ENCODE measurements around the gene FGFBP2. TPM values are rescaled to one million over a fixed set of nuclear protein-coding genes. Genes with fewer than 3 reads are reported as not detected.

FGFBP2 gene
- total and polyA plus RNA-seq, 2 donors from 2014 or later = 0.72 TPM; not detected in 1

DNA sequence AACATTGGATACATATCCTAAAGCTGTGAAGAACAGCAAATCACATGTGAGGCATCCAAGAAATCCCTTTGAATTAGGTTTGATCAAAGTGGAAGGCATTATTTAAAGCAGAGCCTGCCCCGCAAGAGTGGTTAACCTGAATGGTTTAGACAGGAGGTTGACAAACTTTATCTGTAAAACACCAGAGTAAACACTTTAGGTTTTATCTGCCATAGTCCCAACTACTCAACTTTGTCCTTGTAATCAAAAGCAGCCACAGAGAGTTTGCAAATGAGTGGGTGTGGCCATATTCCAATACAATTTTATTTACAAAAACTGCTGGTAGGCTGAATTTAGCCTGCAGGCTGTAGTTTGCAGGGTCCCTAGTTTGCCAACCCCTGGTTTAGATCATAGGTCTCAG is 25.2 kb upstream of the FGFBP2 start:
- no peak overlapping the region for H3K27ac ChIP-seq (ENCODE audit: low read depth in 2 of 2, low read length in 2 of 2)
- H3K9me3 ChIP-seq (ENCODE audit: control insufficient read depth in 2 of 3, insufficient read depth in 1 of 3, low read length in 3 of 3) = no peaks in the 10 kb centered on the region
- intact Hi-C loops (cut with DNase I) = no loop called here
- no peak overlapping the region for H3K9ac ChIP-seq (ENCODE audit: low read length in 3 of 3)
- no peak overlapping the region for H3K4me3 ChIP-seq (ENCODE audit: low read length in 3 of 3)
- H3K4me1 ChIP-seq (ENCODE audit: control insufficient read depth in 2 of 3, insufficient read depth in 2 of 3, low read depth in 1 of 3, low read length in 3 of 3) = no peaks in the 10 kb centered on the region
- FAIRE-seq (no peak), DNase-seq (no peak)
- no peaks in the 10 kb centered on the region for H3K27me3 ChIP-seq (ENCODE audit: control insufficient read depth, insufficient read depth, low read length)
- TF ChIP-seq, protein P1, sequence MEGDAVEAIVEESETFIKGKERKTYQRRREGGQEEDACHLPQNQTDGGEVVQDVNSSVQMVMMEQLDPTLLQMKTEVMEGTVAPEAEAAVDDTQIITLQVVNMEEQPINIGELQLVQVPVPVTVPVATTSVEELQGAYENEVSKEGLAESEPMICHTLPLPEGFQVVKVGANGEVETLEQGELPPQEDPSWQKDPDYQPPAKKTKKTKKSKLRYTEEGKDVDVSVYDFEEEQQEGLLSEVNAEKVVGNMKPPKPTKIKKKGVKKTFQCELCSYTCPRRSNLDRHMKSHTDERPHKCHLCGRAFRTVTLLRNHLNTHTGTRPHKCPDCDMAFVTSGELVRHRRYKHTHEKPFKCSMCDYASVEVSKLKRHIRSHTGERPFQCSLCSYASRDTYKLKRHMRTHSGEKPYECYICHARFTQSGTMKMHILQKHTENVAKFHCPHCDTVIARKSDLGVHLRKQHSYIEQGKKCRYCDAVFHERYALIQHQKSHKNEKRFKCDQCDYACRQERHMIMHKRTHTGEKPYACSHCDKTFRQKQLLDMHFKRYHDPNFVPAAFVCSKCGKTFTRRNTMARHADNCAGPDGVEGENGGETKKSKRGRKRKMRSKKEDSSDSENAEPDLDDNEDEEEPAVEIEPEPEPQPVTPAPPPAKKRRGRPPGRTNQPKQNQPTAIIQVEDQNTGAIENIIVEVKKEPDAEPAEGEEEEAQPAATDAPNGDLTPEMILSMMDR (IDR thresholded peaks at IDR 0.05; ENCODE audit: borderline replicate concordance, extremely low read depth, insufficient read depth) = no peak
- no peaks in the 10 kb centered on the region for H3K36me3 ChIP-seq (ENCODE audit: control insufficient read depth in 2 of 3, insufficient read depth in 3 of 3, low read length in 3 of 3)

DNA sequence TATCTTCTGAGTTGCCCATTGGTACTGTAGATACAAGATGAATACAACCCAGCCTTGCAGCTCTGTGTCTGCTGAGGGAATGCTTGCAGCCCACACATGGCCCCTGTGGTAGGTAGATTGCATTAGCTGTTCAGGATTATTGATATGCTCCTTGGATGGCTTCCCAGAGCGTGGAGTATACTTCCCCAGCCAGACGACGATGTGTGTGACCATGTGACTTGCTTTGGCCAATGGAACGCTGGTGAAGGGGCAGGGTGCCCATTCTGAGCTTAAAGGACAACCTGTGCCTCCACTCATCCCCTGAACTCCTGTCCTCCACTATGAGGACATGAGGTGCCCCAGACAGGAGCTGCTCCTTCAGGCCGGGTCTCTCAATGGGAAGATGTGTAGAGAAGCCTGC is 23.9 kb upstream of the FGFBP2 start:
- FAIRE-seq = no peak
- H3K4me1 ChIP-seq (ENCODE audit: control insufficient read depth in 2 of 3, insufficient read depth in 2 of 3, low read depth in 1 of 3, low read length in 3 of 3) = no peaks in the 10 kb centered on the region
- no peak overlapping the region for H3K27ac ChIP-seq (ENCODE audit: low read depth in 2 of 2, low read length in 2 of 2)
- H3K9me3 ChIP-seq (ENCODE audit: control insufficient read depth in 2 of 3, insufficient read depth in 1 of 3, low read length in 3 of 3) = no peaks in the 10 kb centered on the region
- H3K4me3 ChIP-seq (ENCODE audit: low read length in 3 of 3) = no peak overlapping the region
- no peak overlapping the region for H3K9ac ChIP-seq (ENCODE audit: low read length in 3 of 3)
- TF ChIP-seq, protein P1 (IDR thresholded peaks at IDR 0.05; ENCODE audit: borderline replicate concordance, extremely low read depth, insufficient read depth) = no peak
- intact Hi-C loops (cut with DNase I) = no loop called here
- H3K27me3 ChIP-seq (ENCODE audit: control insufficient read depth, insufficient read depth, low read length) = no peaks in the 10 kb centered on the region
- H3K36me3 ChIP-seq (ENCODE audit: control insufficient read depth in 2 of 3, insufficient read depth in 3 of 3, low read length in 3 of 3) = no peaks in the 10 kb centered on the region
- DNase-seq = no peak

DNA sequence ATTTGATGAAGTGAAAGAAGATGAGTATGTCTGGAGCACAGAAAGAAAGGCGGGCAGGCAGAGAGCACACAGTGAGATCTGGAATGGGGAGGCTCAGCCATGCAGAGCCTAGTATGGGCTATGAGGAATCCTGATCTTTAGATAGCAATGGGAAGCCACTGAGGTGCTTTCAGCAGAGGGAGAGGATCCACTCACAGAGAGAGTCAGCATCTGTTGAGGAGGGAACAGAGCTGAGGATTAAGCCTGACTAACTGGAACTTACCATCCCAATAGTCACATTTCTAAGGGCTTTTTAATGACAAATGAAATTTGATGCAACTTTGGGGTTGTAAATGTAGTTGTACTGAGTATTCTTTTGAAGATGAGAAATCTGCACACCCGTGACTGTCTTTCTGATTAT is 20.6 kb upstream of the FGFBP2 start:
- intact Hi-C loops (cut with DNase I) = no loop called here
- TF ChIP-seq, protein P1 (IDR thresholded peaks at IDR 0.05; ENCODE audit: borderline replicate concordance, extremely low read depth, insufficient read depth) = no peak
- Histone ChIP-seq H3K27ac (ENCODE audit: low read depth in 2 of 2, low read length in 2 of 2) (no peak overlapping the region), H3K27me3 (ENCODE audit: control insufficient read depth, insufficient read depth, low read length) (no peaks in the 10 kb centered on the region), H3K4me3 (ENCODE audit: low read length in 3 of 3) (no peak overlapping the region), H3K36me3 (ENCODE audit: control insufficient read depth in 2 of 3, insufficient read depth in 3 of 3, low read length in 3 of 3) (no peaks in the 10 kb centered on the region), H3K4me1 (ENCODE audit: control insufficient read depth in 2 of 3, insufficient read depth in 2 of 3, low read depth in 1 of 3, low read length in 3 of 3) (no peaks in the 10 kb centered on the region), H3K9me3 (ENCODE audit: control insufficient read depth in 2 of 3, insufficient read depth in 1 of 3, low read length in 3 of 3) (no peaks in the 10 kb centered on the region), H3K9ac (ENCODE audit: low read length in 3 of 3) (no peak overlapping the region)
- no peak for DNase-seq
- no peak for FAIRE-seq

DNA sequence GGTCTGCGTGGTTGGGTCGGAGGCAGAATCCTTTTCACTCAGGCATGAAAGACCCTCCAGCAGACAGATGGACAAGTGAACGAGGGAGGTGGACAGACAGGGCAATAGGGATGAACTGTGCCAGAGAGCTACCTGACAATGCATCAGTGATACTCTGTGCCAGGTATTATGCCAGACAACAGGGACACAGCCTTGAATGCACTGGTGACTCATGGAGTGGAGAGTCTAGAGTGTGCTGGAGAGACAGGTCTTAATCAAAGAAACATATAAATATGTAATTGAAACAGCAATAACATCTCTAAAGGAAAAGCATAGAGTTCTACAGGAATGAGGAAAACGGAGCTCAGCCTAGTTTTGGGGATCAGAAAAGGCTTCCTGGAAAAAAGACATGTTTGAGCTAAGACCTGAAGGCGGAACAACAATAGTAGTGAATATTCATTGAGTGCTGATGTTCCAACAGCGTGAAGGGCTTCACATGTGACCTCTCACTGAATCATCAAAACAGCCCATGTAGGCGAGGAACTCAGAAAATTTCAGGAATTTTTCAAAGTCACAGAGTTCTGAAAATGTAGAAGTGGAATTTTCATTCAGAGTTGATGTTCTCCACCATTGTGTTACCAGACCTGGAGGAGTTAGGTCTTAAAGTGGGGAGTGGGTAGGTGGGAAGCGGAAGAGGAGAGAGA is 20.0 kb upstream of the FGFBP2 start:
- intact Hi-C loops (cut with DNase I) = no loop called here
- Histone ChIP-seq H3K36me3 (ENCODE audit: control insufficient read depth in 2 of 3, insufficient read depth in 3 of 3, low read length in 3 of 3) (no peaks in the 10 kb centered on the region), H3K9ac (ENCODE audit: low read length in 3 of 3) (no peak overlapping the region), H3K9me3 (ENCODE audit: control insufficient read depth in 2 of 3, insufficient read depth in 1 of 3, low read length in 3 of 3) (no peaks in the 10 kb centered on the region), H3K4me3 (ENCODE audit: low read length in 3 of 3) (no peak overlapping the region), H3K27me3 (ENCODE audit: control insufficient read depth, insufficient read depth, low read length) (no peaks in the 10 kb centered on the region), H3K4me1 (ENCODE audit: control insufficient read depth in 2 of 3, insufficient read depth in 2 of 3, low read depth in 1 of 3, low read length in 3 of 3) (no peaks in the 10 kb centered on the region), H3K27ac (ENCODE audit: low read depth in 2 of 2, low read length in 2 of 2) (no peak overlapping the region)
- DNase-seq = no peak
- no peak for FAIRE-seq
- TF ChIP-seq, protein P1 (IDR thresholded peaks at IDR 0.05; ENCODE audit: borderline replicate concordance, extremely low read depth, insufficient read depth) = no peak
